Left lobe of liver (tissue), 2 donors: ENCODE data around the gene PTGES. TPM values are rescaled to one million over a fixed set of nuclear protein-coding genes. Genes with fewer than 3 reads are reported as not detected.

Experiments used
- ATAC-seq: fragments of 200-7000 bp; cut with Tn5 transposase; one replicate; pipeline ENCODE4 v1.9.1; 2020; ENCODE audit warnings: mild to moderate bottlenecking, moderate library complexity
- DNase-seq: peaks from one replicate; pipeline ENCODE4 v3.0.0-alpha.2; 2020; ENCODE audit warnings: low spot score
- total RNA-seq: library from RNA; stranded (reverse); gene quantifications from one replicate; pipeline ENCODE4 v1.2.1, GENCODE V29; 2021
- donor health status: DM: no; HTN: no; CAD: no; lungs with moderate emphysema.
- donor health status: DM: no; HTN: yes; CAD: no.

The PTGES gene
- total RNA-seq, 1 donor from 2014 or later = not detected

GRCh38 chr9:129696944-129697655 is 55.7 kb downstream of the PTGES start:
- ATAC-seq = peak; percentile 63
- no peak for DNase-seq

GRCh38 chr9:129695870-129696269 is 57.0 kb downstream of the PTGES start:
- ATAC-seq (no peak), DNase-seq (no peak)

GRCh38 chr9:129694243-129694646 is 58.6 kb downstream of the PTGES start:
- no peak for ATAC-seq
- no peak for DNase-seq

- ATAC-seq (no peak), DNase-seq (no peak)
Observed at GRCh38 chr9:129693741-129694140, 59.1 kb downstream of the PTGES start.

- DNase-seq = no peak
- ATAC-seq = no peak
Observed at GRCh38 chr9:129692534-129692933, 60.3 kb downstream of the PTGES start.

Other genes with a start within 250 kb of the PTGES start
- not detected for gene C9orf50, start 131.9 kb downstream of the PTGES start, total RNA-seq
- gene NTMT1, start 126.9 kb downstream of the PTGES start, total RNA-seq = 19.9 TPM
- gene ASB6, start 110.9 kb downstream of the PTGES start, total RNA-seq = 6.6 TPM
- not detected for gene PRRX2, start 87.4 kb downstream of the PTGES start, total RNA-seq
- 18.7 TPM for gene TOR1B, start 50.1 kb upstream of the PTGES start, total RNA-seq
- gene TOR1A, start 71.1 kb upstream of the PTGES start, total RNA-seq = 17.8 TPM
- gene C9orf78, start 82.2 kb upstream of the PTGES start, total RNA-seq = 27.7 TPM
- gene USP20, start 82.4 kb upstream of the PTGES start, total RNA-seq = 16.7 TPM